ENCODE data around the gene SPATC1L. TPM values are rescaled to one million over a fixed set of nuclear protein-coding genes. Genes with fewer than 3 reads are reported as not detected.
"Not testable (repeated sequence)": the region's sequence is repeated elsewhere in the genome, so short reads cannot be mapped to it uniquely, and the experiment has no call there.

The SPATC1L gene
- polyA plus RNA-seq, 1 donor from 2014 or later: 20.6 TPM

DNA sequence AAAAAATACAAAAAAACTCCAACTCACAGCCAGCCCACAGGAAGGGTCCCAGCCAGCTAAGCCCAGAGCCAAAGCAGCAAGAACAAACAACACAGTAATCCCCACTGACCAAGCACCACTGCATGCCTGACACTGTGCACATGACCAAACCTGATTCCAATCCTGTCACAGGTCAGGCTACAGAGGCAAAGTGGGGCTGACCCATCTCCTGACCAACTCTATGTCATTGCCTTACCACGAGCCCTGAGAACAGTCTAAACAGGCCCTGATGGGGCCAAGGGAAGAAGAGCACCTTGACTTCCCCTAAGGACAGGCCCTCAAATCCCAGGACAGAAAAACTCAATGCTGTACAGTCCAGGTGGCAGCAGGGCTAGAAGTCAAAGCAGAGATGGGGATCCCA, 41.9 kb upstream of the SPATC1L start:
- Histone ChIP-seq H3F3A (ENCODE audit: insufficient read depth, low read length, poor library complexity, severe bottlenecking) (no peaks in the 10 kb centered on the region), H3K9me3 (ENCODE audit: low read length) (no peaks in the 10 kb centered on the region), H3K9me2 (ENCODE audit: insufficient read depth, low read length) (no peaks in the 10 kb centered on the region), H3K79me2 (replicated peaks; ENCODE audit: insufficient read depth, low read length) (peaks cover 45% of the 10 kb centered on the region), H3K4me2 (ENCODE audit: low read length) (peak overlapping the region; percentile 81), H2AFZ (ENCODE audit: low read depth, low read length) (no peak overlapping the region), H4K20me1 (ENCODE audit: insufficient read depth) (no peaks in the 10 kb centered on the region), H3K9ac (ENCODE audit: low read length) (no peak overlapping the region), H3K4me3 (ENCODE audit: low read length) (peak overlapping the region; percentile 99), H3K27ac (ENCODE audit: low read length) (no peak overlapping the region), H3K27me3 (ENCODE audit: insufficient read depth, low read depth, low read length) (no peaks in the 10 kb centered on the region), H3K36me3 (ENCODE audit: insufficient read depth, low read length) (peaks cover 3% of the 10 kb centered on the region)
- no peak for TF ChIP-seq MXI1 (conservative IDR thresholded peaks at IDR 0.05; ENCODE audit: poor library complexity, severe bottlenecking)
- TF ChIP-seq TAF1 (IDR thresholded peaks at IDR 0.05; ENCODE audit: low read depth): no peak
- TF ChIP-seq, protein P1, sequence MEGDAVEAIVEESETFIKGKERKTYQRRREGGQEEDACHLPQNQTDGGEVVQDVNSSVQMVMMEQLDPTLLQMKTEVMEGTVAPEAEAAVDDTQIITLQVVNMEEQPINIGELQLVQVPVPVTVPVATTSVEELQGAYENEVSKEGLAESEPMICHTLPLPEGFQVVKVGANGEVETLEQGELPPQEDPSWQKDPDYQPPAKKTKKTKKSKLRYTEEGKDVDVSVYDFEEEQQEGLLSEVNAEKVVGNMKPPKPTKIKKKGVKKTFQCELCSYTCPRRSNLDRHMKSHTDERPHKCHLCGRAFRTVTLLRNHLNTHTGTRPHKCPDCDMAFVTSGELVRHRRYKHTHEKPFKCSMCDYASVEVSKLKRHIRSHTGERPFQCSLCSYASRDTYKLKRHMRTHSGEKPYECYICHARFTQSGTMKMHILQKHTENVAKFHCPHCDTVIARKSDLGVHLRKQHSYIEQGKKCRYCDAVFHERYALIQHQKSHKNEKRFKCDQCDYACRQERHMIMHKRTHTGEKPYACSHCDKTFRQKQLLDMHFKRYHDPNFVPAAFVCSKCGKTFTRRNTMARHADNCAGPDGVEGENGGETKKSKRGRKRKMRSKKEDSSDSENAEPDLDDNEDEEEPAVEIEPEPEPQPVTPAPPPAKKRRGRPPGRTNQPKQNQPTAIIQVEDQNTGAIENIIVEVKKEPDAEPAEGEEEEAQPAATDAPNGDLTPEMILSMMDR (IDR thresholded peaks at IDR 0.05; ENCODE audit: poor library complexity, severe bottlenecking): no peak
- TF ChIP-seq SMC3 (conservative IDR thresholded peaks at IDR 0.05; ENCODE audit: poor library complexity): no peak
- no peak for TF ChIP-seq EP300 (conservative IDR thresholded peaks at IDR 0.05; ENCODE audit: poor library complexity, severe bottlenecking)
- TF ChIP-seq POLR2AphosphoS5 (IDR thresholded peaks at IDR 0.05): no peak
- no peak for TF ChIP-seq EZH2 (IDR thresholded peaks at IDR 0.05; ENCODE audit: borderline replicate concordance, insufficient read depth, low read length, poor library complexity, severe bottlenecking)
- TF ChIP-seq RAD21 (conservative IDR thresholded peaks at IDR 0.05): no peak
- TF ChIP-seq, protein P2, sequence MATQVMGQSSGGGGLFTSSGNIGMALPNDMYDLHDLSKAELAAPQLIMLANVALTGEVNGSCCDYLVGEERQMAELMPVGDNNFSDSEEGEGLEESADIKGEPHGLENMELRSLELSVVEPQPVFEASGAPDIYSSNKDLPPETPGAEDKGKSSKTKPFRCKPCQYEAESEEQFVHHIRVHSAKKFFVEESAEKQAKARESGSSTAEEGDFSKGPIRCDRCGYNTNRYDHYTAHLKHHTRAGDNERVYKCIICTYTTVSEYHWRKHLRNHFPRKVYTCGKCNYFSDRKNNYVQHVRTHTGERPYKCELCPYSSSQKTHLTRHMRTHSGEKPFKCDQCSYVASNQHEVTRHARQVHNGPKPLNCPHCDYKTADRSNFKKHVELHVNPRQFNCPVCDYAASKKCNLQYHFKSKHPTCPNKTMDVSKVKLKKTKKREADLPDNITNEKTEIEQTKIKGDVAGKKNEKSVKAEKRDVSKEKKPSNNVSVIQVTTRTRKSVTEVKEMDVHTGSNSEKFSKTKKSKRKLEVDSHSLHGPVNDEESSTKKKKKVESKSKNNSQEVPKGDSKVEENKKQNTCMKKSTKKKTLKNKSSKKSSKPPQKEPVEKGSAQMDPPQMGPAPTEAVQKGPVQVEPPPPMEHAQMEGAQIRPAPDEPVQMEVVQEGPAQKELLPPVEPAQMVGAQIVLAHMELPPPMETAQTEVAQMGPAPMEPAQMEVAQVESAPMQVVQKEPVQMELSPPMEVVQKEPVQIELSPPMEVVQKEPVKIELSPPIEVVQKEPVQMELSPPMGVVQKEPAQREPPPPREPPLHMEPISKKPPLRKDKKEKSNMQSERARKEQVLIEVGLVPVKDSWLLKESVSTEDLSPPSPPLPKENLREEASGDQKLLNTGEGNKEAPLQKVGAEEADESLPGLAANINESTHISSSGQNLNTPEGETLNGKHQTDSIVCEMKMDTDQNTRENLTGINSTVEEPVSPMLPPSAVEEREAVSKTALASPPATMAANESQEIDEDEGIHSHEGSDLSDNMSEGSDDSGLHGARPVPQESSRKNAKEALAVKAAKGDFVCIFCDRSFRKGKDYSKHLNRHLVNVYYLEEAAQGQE (IDR thresholded peaks at IDR 0.05; ENCODE audit: borderline replicate concordance): no peak

DNA sequence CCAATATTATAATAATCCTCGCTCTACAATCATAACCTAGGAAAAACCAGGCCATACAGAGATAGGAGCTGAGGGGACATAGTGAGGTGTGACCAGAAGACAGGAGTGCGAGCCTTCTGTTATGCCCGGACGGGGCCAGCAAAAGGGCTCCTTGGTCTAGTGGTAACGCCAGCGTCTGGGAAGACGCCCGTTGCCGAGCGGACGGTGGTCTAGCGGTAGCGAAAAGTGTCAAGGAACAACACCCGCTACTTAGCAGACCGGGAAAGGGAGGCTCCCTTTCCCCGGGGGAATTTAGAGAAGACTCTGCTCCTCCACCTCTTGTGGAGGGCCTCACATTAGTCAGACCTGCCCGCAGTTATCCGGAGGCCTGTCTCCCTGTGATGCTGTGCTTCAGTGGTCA, 39.4 kb upstream of the SPATC1L start:
- peaks cover 49% of the 10 kb centered on the region for H3K79me2 ChIP-seq (replicated peaks; ENCODE audit: insufficient read depth, low read length)
- not testable (repeated sequence) for H3F3A ChIP-seq (ENCODE audit: insufficient read depth, low read length, poor library complexity, severe bottlenecking); H2AFZ ChIP-seq (ENCODE audit: low read depth, low read length); H3K9me3 ChIP-seq (ENCODE audit: low read length); H3K4me2 ChIP-seq (ENCODE audit: low read length); H3K27me3 ChIP-seq (ENCODE audit: insufficient read depth, low read depth, low read length); H3K4me3 ChIP-seq (ENCODE audit: low read length); H3K27ac ChIP-seq (ENCODE audit: low read length); H3K9ac ChIP-seq (ENCODE audit: low read length); H4K20me1 ChIP-seq (ENCODE audit: insufficient read depth); H3K9me2 ChIP-seq (ENCODE audit: insufficient read depth, low read length); H3K36me3 ChIP-seq (ENCODE audit: insufficient read depth, low read length)

DNA sequence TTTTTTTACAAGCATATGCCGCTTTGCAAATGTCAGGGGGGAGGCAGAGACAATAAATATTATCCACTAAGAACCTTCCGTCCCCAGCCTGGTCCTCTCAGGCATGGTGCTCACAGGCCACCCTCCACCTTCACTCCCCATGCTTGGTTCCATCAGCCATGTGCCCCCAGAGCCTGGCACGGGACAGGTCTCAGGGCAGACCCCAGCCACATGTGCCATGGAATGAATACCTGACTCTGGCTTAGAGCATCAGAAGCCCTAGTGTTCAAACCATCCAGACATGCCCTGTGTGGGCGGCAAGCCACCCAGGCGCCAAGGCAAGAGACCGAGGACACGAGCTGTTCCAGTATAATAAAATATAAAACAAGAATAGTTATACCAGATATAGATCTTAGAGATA, 39.0 kb upstream of the SPATC1L start:
- H2AFZ ChIP-seq (ENCODE audit: low read depth, low read length): no peak overlapping the region
- no peak overlapping the region for H3K4me3 ChIP-seq (ENCODE audit: low read length)
- H3K27ac ChIP-seq (ENCODE audit: low read length): no peak overlapping the region
- H3K36me3 ChIP-seq (ENCODE audit: insufficient read depth, low read length): no peaks in the 10 kb centered on the region
- no peaks in the 10 kb centered on the region for H3K9me3 ChIP-seq (ENCODE audit: low read length)
- H4K20me1 ChIP-seq (ENCODE audit: insufficient read depth): no peaks in the 10 kb centered on the region
- H3K27me3 ChIP-seq (ENCODE audit: insufficient read depth, low read depth, low read length): no peaks in the 10 kb centered on the region
- H3K9me2 ChIP-seq (ENCODE audit: insufficient read depth, low read length): no peaks in the 10 kb centered on the region
- H3F3A ChIP-seq (ENCODE audit: insufficient read depth, low read length, poor library complexity, severe bottlenecking): no peaks in the 10 kb centered on the region
- no peak overlapping the region for H3K4me2 ChIP-seq (ENCODE audit: low read length)
- peaks cover 47% of the 10 kb centered on the region for H3K79me2 ChIP-seq (replicated peaks; ENCODE audit: insufficient read depth, low read length)
- H3K9ac ChIP-seq (ENCODE audit: low read length): no peak overlapping the region
- no peak for TF ChIP-seq RAD21 (conservative IDR thresholded peaks at IDR 0.05)
- no peak for TF ChIP-seq POLR2AphosphoS5 (IDR thresholded peaks at IDR 0.05)
- TF ChIP-seq EP300 (conservative IDR thresholded peaks at IDR 0.05; ENCODE audit: poor library complexity, severe bottlenecking): no peak
- no peak for TF ChIP-seq TAF1 (IDR thresholded peaks at IDR 0.05; ENCODE audit: low read depth)
- TF ChIP-seq, protein P1 (IDR thresholded peaks at IDR 0.05; ENCODE audit: poor library complexity, severe bottlenecking): no peak
- no peak for TF ChIP-seq MXI1 (conservative IDR thresholded peaks at IDR 0.05; ENCODE audit: poor library complexity, severe bottlenecking)
- TF ChIP-seq SMC3 (conservative IDR thresholded peaks at IDR 0.05; ENCODE audit: poor library complexity): no peak
- TF ChIP-seq, protein P2 (IDR thresholded peaks at IDR 0.05; ENCODE audit: borderline replicate concordance): no peak
- no peak for TF ChIP-seq EZH2 (IDR thresholded peaks at IDR 0.05; ENCODE audit: borderline replicate concordance, insufficient read depth, low read length, poor library complexity, severe bottlenecking)
